Adrenal gland (tissue), 12 donors: ENCODE data around the gene HMG20B. TPM values are rescaled to one million over a fixed set of nuclear protein-coding genes. Genes with fewer than 3 reads are reported as not detected.

Experiments
- DNase-seq, 7 donors: peaks; one replicate each; pipeline ENCODE4 v3.0.0-alpha.2; 2019 to 2020
- H3K27ac ChIP-seq, 5 donors: fragments of 200-600 bp; sonication (generic) in 4 of 5; 1 replicate in 3 of 5; 2 replicates in 2 of 5; pipeline versions ENCODE4 v1.5.1 to v1.8.0; 2016 to 2020; ENCODE audit warnings: mild to moderate bottlenecking in 1 of 5
- H3K27me3 ChIP-seq: fragments of 200-600 bp; 2 replicates; pipeline ENCODE4 v1.8.0; 2021
- H3K36me3 ChIP-seq, 2 donors: fragments of 200-600 bp; replicated peaks in 1 of 2; 1 replicate in 1 of 2; 2 replicates in 1 of 2; pipeline versions ENCODE4 v1.5.1 to v1.8.0; 2018 to 2022
- H3K4me1 ChIP-seq, 2 donors: fragments of 200-600 bp; replicated peaks in 1 of 2; 1 replicate in 1 of 2; 2 replicates in 1 of 2; pipeline versions ENCODE4 v1.5.1 to v1.8.0; 2018 to 2021
- H3K4me3 ChIP-seq, 4 donors: fragments of 200-600 bp; sonication (generic) in 3 of 4; one replicate each; pipeline ENCODE4 v1.5.1; 2016 to 2018
- H3K9me3 ChIP-seq, 3 donors: fragments of 200-600 bp; sonication (generic) in 1 of 3; replicated peaks in 1 of 3; 1 replicate in 2 of 3; 2 replicates in 1 of 3; pipeline versions ENCODE4 v1.5.1 to v1.8.0; 2016 to 2021
- CTCF ChIP-seq, 6 experiments: fragments of 450-650 bp in 4 of 6; fragments of 200-600 bp in 2 of 6; sonication (generic) in 1 of 6; IDR thresholded peaks; 1 replicate in 5 of 6; 2 replicates in 1 of 6; pipeline versions ENCODE4 v1.5.1 to v1.8.0; 2016 to 2021; ENCODE audit warnings: antibody characterized with exemption in 6 of 6, mild to moderate bottlenecking in 2 of 6, moderate library complexity in 1 of 6
- POLR2A ChIP-seq, 2 donors: fragments of 450-650 bp; IDR thresholded peaks; one replicate each; pipeline ENCODE4 v1.6.1; 2017; ENCODE audit warnings: antibody characterized with exemption in 2 of 2, mild to moderate bottlenecking in 2 of 2, moderate library complexity in 1 of 2
- WGBS, 4 donors: extraction: QIAGEN DNeasy Blood & Tissue Kit in 2 of 4; methylation state at CpG; one replicate each; pipeline versions ENCODE4 v1.1.5 to v1.1.7; 2013 to 2017; 5-methylcytosine and 5-hydroxymethylcytosine counted together
- intact Hi-C, 2 donors: fragments of 100-400 bp; cut with DNase I; formaldehyde crosslinking; loops; one replicate each; pipeline versions ENCODE4 v1.14.1 to v1.15.0; 2022 to 2023
- polyA plus RNA-seq, 3 donors: library from polyadenylated mRNA; stranded (reverse); fragments of 200-250 nt in 2 of 3; fragments of 350-450 nt in 1 of 3; fragmentation: Illumina TruSeq in 1 of 3; extraction: RNeasy Lipid Tissue Mini Kit (QIAGEN cat#74804) in 1 of 3; gene quantifications; one replicate each; pipeline ENCODE4 v1.2.3, GENCODE V29; 2013 to 2014
- total RNA-seq, 9 donors: library from RNA; depleted of rRNA in 4 of 9; stranded (reverse); fragments of >200 nt in 4 of 9; fragments of 120-200 nt in 1 of 9; fragmentation: NEBNext Ultra II Directional in 1 of 9; extraction: Animal tissue kit (Norgen Biotek cat#: 25700) in 1 of 9; gene quantifications; one replicate each; pipeline versions ENCODE4 v1.1.0 to v1.2.4, GENCODE V29; 2013 to 2023
- donor health status: healthy with polysubstance abuse.
- donor health status: Bipolar disorder and iron deficiency.
- donor health status: DM: yes; HTN: yes; CAD: no.
- donor health status: DM: no; HTN: no; CAD: no.
- donor health status: DM: no; HTN: no; CAD: no.
- donor health status: DM: yes; HTN: yes; CAD: no.

Gene HMG20B
- total and polyA plus RNA-seq, 12 donors = 18.1 to 178 (median 102) TPM

DNA sequence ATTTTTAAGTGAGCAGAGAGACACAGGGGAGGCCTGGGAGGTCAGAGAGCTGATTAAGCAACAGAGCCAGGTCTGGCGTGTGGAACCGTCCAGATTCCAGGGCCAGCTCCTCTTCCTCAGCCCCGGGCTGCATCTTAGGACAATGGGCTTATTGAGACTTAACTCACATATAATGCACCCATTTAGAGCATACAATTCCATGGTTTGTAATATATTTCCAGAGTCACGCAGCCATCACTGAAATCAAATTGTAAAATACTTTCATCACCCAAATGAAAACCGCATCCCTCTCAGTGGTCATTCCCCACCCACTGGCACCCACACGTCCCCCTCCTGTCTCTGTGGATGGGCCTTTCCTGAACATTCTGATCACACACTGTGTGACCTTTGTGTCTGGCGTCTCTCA, 2.1 kb upstream of the HMG20B start:
- H3K4me1 ChIP-seq = peaks cover 11 to 15% of the 10 kb centered on the region in 2 donors
- H3K4me3 ChIP-seq = no peak overlapping the region
- no peaks in the 10 kb centered on the region for H3K27me3 ChIP-seq
- H3K27ac ChIP-seq = no peak overlapping the region
- TF ChIP-seq POLR2A (IDR thresholded peaks at IDR 0.05) (no peak), CTCF (IDR thresholded peaks at IDR 0.05) (no peak)
- no peaks in the 10 kb centered on the region for H3K9me3 ChIP-seq
- 70 to 85% (median 77%) methylated on average over 7 of the region's 7 CpGs for WGBS, 4 donors
- no peaks in the 10 kb centered on the region for H3K36me3 ChIP-seq
- intact Hi-C loops = no loop called here
- DNase-seq = no peak

- intact Hi-C loops = no loop called here
- peaks cover 11 to 25% of the 10 kb centered on the region in 2 donors for H3K4me1 ChIP-seq
- WGBS, 4 donors = 1 to 11% (median 2%) methylated on average over 5 to 48 of the region's 48 CpGs
Measured at GRCh38 chr19:3572132-3572854, 451 bp upstream of the HMG20B start.

DNA sequence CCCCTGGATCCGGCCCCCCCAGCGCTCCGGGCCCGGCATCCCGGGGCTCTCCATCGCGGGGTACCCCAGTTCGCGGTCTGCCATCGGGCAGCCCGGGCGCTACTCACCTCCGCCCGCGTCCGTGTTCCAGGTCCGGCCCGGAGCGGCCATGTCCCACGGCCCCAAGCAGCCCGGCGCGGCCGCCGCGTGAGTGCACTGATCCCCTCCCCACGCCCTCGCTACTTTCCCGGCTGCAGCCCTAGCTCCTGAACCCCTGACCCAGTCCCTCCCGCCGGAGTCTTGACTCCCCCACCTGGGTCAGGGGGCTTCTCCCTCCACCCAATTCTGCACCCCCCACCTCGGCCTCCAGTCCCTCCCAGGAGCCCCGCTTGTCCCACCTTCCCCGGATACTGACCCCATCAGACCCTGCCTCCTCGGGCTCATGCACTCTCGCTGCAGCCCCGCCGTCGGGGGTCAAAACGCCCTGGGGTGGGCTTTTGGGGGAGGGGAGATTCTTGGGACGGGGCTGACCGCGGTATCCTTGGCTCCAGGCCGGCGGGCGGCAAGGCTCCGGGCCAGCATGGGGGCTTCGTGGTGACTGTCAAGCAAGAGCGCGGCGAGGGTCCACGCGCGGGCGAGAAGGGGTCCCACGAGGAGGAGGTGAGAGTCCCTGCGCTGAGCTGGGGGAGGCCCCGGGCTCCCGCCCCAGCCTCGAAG, 566 bp downstream of the HMG20B start:
- H3K4me1 ChIP-seq = peaks cover 11 to 25% of the 10 kb centered on the region in 2 donors
- TF ChIP-seq CTCF (IDR thresholded peaks at IDR 0.05) = no peak
- TF ChIP-seq POLR2A (IDR thresholded peaks at IDR 0.05) = no peak
- peak overlapping the region in 4 of 5 donors; percentile 69 to 91 (median 74) for H3K27ac ChIP-seq
- WGBS, 4 donors = 0 to 1% (median 0%) methylated on average over 1 to 60 of the region's 60 CpGs
- H3K4me3 ChIP-seq = peak overlapping the region; percentile 47 to 84 (median 77)
- intact Hi-C loops = no loop called here
- no peaks in the 10 kb centered on the region for H3K27me3 ChIP-seq
- no peaks in the 10 kb centered on the region for H3K9me3 ChIP-seq
- no peaks in the 10 kb centered on the region for H3K36me3 ChIP-seq
- peak in 4 of 7 donors; percentile 41 to 54 (median 48) for DNase-seq

More at GRCh38 chr19:3572132-3572854, 451 bp upstream of the HMG20B start:
- Histone ChIP-seq H3K4me3 (peak overlapping the region in 3 of 4 donors; percentile 37 to 81 (median 56)), H3K27ac (no peak overlapping the region), H3K36me3 (no peaks in the 10 kb centered on the region), H3K27me3 (no peaks in the 10 kb centered on the region), H3K9me3 (no peaks in the 10 kb centered on the region)
- peak; percentile 99 to 100 (median 100) for DNase-seq
- TF ChIP-seq POLR2A (IDR thresholded peaks at IDR 0.05) = peak in 1 of 2 donors; percentile 18
- peak in 1 of 6 experiments; percentile 12 for TF ChIP-seq CTCF (IDR thresholded peaks at IDR 0.05)

DNA sequence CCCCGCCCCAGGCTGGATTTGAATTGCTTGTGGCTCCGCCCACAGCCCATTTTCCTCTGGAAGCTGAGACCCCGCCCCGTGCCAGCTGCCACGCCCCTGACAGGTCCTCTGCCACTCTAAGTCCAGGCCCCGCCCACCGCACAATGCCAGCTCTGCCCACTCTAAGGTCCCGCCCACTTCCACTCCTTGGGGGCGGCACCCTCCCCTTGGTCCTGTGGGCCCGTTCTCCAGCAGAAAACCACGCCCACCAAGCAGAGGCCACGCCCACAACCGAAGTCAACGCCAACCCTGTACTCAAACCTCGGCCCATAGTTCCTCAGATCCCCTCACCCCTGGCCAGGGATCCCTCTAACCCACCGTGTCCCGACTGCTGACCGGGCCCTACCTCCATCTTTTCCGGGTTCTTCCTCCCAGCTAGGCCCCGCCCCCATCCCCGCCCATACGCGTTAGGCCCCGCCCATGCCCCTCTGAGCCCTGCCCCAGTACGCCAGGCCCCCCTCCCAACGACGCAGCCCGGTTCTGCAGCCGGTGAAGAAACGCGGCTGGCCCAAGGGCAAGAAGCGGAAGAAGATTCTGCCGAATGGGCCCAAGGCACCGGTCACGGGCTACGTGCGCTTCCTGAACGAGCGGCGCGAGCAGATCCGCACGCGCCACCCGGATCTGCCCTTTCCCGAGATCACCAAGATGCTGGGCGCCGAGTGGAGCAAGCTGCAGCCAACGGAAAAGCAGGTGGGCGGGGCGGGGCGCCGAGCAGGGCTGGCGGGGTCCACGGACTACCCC, 1.3 kb downstream of the HMG20B start:
- intact Hi-C loops = no loop called here
- H3K27ac ChIP-seq = peak overlapping the region in 2 of 5 donors; percentile 29 to 91

More for the DNA sequence above, 1.3 kb downstream of the HMG20B start:
- Histone ChIP-seq H3K4me3 (peak overlapping the region in 2 of 4 donors; percentile 81 to 84), H3K4me1 (peaks cover 11 to 25% of the 10 kb centered on the region in 2 donors), H3K36me3 (no peaks in the 10 kb centered on the region), H3K9me3 (no peaks in the 10 kb centered on the region), H3K27me3 (no peaks in the 10 kb centered on the region)
- peak; percentile 94 to 100 (median 98) for DNase-seq
- TF ChIP-seq CTCF (IDR thresholded peaks at IDR 0.05) = no peak
- TF ChIP-seq POLR2A (IDR thresholded peaks at IDR 0.05) = no peak
- WGBS, 4 donors = 53 to 81% (median 59%) methylated on average over 28 to 55 of the region's 55 CpGs
